ENCODE results near the gene TAAR5. TPM values are rescaled to one million over a fixed set of nuclear protein-coding genes. Genes with fewer than 3 reads are reported as not detected.
"Not testable (repeated sequence)": the region's sequence is repeated elsewhere in the genome, so short reads cannot be mapped to it uniquely, and the experiment has no call there.

The TAAR5 gene
- total RNA-seq (not detected), polyA plus RNA-seq (not detected)
- long read RNA-seq, donor 1: 0 reads
- long read RNA-seq, donor 2: 0 reads
- long read RNA-seq, donor 3: 0 reads

GRCh38 chr6:132589454-132589853, at the start of gene TAAR5:
Gene TAAR5 (minus strand): TSS chr6:132589741. CDS start chr6:132589686, 55 bp downstream.
- TF ChIP-seq CTCF (IDR thresholded peaks at IDR 0.05): no peak
- TF ChIP-seq POLR2A (IDR thresholded peaks at IDR 0.05): no peak
- intact Hi-C loops (cut with DNase I): no loop called here
- Histone ChIP-seq H3K36me3 (no peaks in the 10 kb centered on the region), H3K4me1 (no peaks in the 10 kb centered on the region), H3K9me3 (no peaks in the 10 kb centered on the region), H3K4me3 (no peak within 1 kb of the TSS), H3K27me3 (peaks cover 0 to 12% (median 0%) of the 10 kb centered on the region in 9 donors), H3K27ac (no peak within 1 kb of the TSS)
- ATAC-seq (no peak), DNase-seq (no peak)
- WGBS, 4 donors: 42 to 79% (median 70%) methylated on average over 5 of the region's 5 CpGs

- ATAC-seq; H3K4me3 ChIP-seq; DNase-seq; H3K27ac ChIP-seq; H3K4me1 ChIP-seq; H3K9me3 ChIP-seq; H3K36me3 ChIP-seq; intact Hi-C loops (cut with DNase I): not testable (repeated sequence)
- WGBS, 4 donors: 78 to 92% (median 85%) methylated on average over 1 of the region's 1 CpG
- peaks cover 0 to 16% (median 0%) of the 10 kb centered on the region in 9 donors for H3K27me3 ChIP-seq
Measured at GRCh38 chr6:132637135-132637534, 47.6 kb upstream of the TAAR5 start.

- H3K4me1 ChIP-seq; H3K4me3 ChIP-seq; DNase-seq; H3K9me3 ChIP-seq; intact Hi-C loops (cut with DNase I); H3K36me3 ChIP-seq; ATAC-seq; H3K27ac ChIP-seq: not testable (repeated sequence)
- WGBS, 4 donors: 77 to 89% (median 85%) methylated on average over 3 of the region's 3 CpGs
- H3K27me3 ChIP-seq: peaks cover 0 to 16% (median 0%) of the 10 kb centered on the region in 9 donors
Measured at GRCh38 chr6:132635906-132636305, 46.4 kb upstream of the TAAR5 start.

- H3K4me1 ChIP-seq; H3K27ac ChIP-seq; H3K9me3 ChIP-seq; intact Hi-C loops (cut with DNase I); DNase-seq; ATAC-seq; H3K4me3 ChIP-seq; H3K36me3 ChIP-seq: not testable (repeated sequence)
- 40 to 53% (median 48%) methylated on average over 3 of the region's 3 CpGs for WGBS, 4 donors
- peaks cover 0 to 16% (median 0%) of the 10 kb centered on the region in 9 donors for H3K27me3 ChIP-seq
Measured at GRCh38 chr6:132635288-132635687, 45.7 kb upstream of the TAAR5 start.

GRCh38 chr6:132634796-132635195, 45.3 kb upstream of the TAAR5 start:
- no peak for DNase-seq
- Histone ChIP-seq H3K27ac (no peak overlapping the region), H3K27me3 (peaks cover 0 to 16% (median 0%) of the 10 kb centered on the region in 9 donors), H3K36me3 (no peaks in the 10 kb centered on the region), H3K4me3 (no peak overlapping the region), H3K9me3 (peaks cover 0 to 9% (median 0%) of the 10 kb centered on the region in 12 donors), H3K4me1 (no peaks in the 10 kb centered on the region)
- TF ChIP-seq POLR2A (IDR thresholded peaks at IDR 0.05): no peak
- TF ChIP-seq CTCF (IDR thresholded peaks at IDR 0.05): no peak
- intact Hi-C loops (cut with DNase I): no loop called here
- WGBS, 4 donors: 69 to 87% (median 79%) methylated on average over 4 of the region's 4 CpGs
- ATAC-seq: no peak

GRCh38 chr6:132633362-132633761, 43.8 kb upstream of the TAAR5 start:
- Histone ChIP-seq H3K4me3 (no peak overlapping the region), H3K27ac (no peak overlapping the region), H3K27me3 (peaks cover 0 to 16% (median 0%) of the 10 kb centered on the region in 9 donors), H3K36me3 (no peaks in the 10 kb centered on the region), H3K9me3 (peaks cover 0 to 9% (median 0%) of the 10 kb centered on the region in 12 donors), H3K4me1 (no peaks in the 10 kb centered on the region)
- 67 to 79% (median 72%) methylated on average over 2 of the region's 2 CpGs for WGBS, 4 donors
- no peak for ATAC-seq
- intact Hi-C loops (cut with DNase I): no loop called here
- no peak for DNase-seq
- no peak for TF ChIP-seq CTCF (IDR thresholded peaks at IDR 0.05)
- TF ChIP-seq POLR2A (IDR thresholded peaks at IDR 0.05): no peak
